Measurements from ENCODE around the gene AOAH.

GRCh38 chr7:36567699-36568451 lies 156.4 kb downstream of the AOAH start:
- TF ChIP-seq, protein P1, sequence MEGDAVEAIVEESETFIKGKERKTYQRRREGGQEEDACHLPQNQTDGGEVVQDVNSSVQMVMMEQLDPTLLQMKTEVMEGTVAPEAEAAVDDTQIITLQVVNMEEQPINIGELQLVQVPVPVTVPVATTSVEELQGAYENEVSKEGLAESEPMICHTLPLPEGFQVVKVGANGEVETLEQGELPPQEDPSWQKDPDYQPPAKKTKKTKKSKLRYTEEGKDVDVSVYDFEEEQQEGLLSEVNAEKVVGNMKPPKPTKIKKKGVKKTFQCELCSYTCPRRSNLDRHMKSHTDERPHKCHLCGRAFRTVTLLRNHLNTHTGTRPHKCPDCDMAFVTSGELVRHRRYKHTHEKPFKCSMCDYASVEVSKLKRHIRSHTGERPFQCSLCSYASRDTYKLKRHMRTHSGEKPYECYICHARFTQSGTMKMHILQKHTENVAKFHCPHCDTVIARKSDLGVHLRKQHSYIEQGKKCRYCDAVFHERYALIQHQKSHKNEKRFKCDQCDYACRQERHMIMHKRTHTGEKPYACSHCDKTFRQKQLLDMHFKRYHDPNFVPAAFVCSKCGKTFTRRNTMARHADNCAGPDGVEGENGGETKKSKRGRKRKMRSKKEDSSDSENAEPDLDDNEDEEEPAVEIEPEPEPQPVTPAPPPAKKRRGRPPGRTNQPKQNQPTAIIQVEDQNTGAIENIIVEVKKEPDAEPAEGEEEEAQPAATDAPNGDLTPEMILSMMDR (conservative IDR thresholded peaks at IDR 0.05; ENCODE audit: low read length): no peak
- TF ChIP-seq EZH2phosphoT487 (IDR thresholded peaks at IDR 0.05; ENCODE audit: borderline replicate concordance): no peak

All from Loucy (cell line).